Transverse colon (tissue), 4 donors: ENCODE results near the gene THAP4. TPM values are rescaled to one million over a fixed set of nuclear protein-coding genes. Genes with fewer than 3 reads are reported as not detected.

Experiments used
- DNase-seq: peaks from one replicate; pipeline ENCODE4 v3.0.0-alpha.2; 2019
- H3K27ac ChIP-seq, 4 donors: fragments of 200-600 bp; sonication (generic); 2 replicates each; pipeline ENCODE4 v1.5.1; 2016 to 2018; ENCODE audit warnings: inconsistent platforms in 4 of 4
- H3K27me3 ChIP-seq: fragments of 200-600 bp; sonication (generic); 2 replicates; pipeline ENCODE4 v1.5.1; 2017; ENCODE audit warnings: inconsistent platforms
- H3K36me3 ChIP-seq, 4 donors: fragments of 200-600 bp; sonication (generic); 2 replicates each; pipeline ENCODE4 v1.5.1; 2017 to 2019; ENCODE audit warnings: inconsistent platforms in 4 of 4
- H3K4me1 ChIP-seq, 4 donors: fragments of 200-600 bp; sonication (generic); 2 replicates each; pipeline ENCODE4 v1.5.1; 2017 to 2020; ENCODE audit warnings: inconsistent platforms in 4 of 4
- H3K4me3 ChIP-seq, 4 donors: fragments of 200-600 bp; sonication (generic); 1 replicate in 1 of 4; 2 replicates in 3 of 4; pipeline versions ENCODE4 v1.5.1 to v1.6.1; 2017 to 2019; ENCODE audit warnings: inconsistent platforms in 4 of 4
- H3K9me3 ChIP-seq, 2 donors: fragments of 200-600 bp; sonication (generic); 2 replicates each; pipeline ENCODE4 v1.5.1; 2017 to 2019; ENCODE audit warnings: inconsistent platforms in 2 of 2
- CTCF ChIP-seq, 5 experiments: fragments of 200-600 bp in 3 of 5; fragments of 450-650 bp in 2 of 5; sonication (generic) in 3 of 5; IDR thresholded peaks; 1 replicate in 2 of 5; 2 replicates in 3 of 5; pipeline ENCODE4 v1.5.1; 2016 to 2017; ENCODE audit warnings: antibody characterized with exemption in 5 of 5, inconsistent platforms in 3 of 5, mild to moderate bottlenecking in 2 of 5, moderate library complexity in 1 of 5
- EP300 ChIP-seq: sonication (generic); formaldehyde crosslinking; IDR thresholded peaks from one replicate; pipeline ENCODE4 v1.6.1; 2017; ENCODE audit warnings: antibody characterized with exemption, low read depth
- POLR2A ChIP-seq: fragments of 450-650 bp; IDR thresholded peaks from one replicate; pipeline ENCODE4 v1.6.1; 2016; ENCODE audit warnings: antibody characterized with exemption, mild to moderate bottlenecking, moderate library complexity
- POLR2AphosphoS5 ChIP-seq, 3 donors: sonication (generic); formaldehyde crosslinking; IDR thresholded peaks; one replicate each; pipeline ENCODE4 v1.6.1; 2016; ENCODE audit warnings: antibody characterized with exemption in 3 of 3
- WGBS, 2 donors: methylation state at CpG; one replicate each; pipeline ENCODE4 v1.1.5; 2018; ENCODE audit warnings: low coverage in 1 of 2; 5-methylcytosine and 5-hydroxymethylcytosine counted together
- in situ Hi-C, 4 donors: fragments of 200-750 bp; cut with MboI; loops; one replicate each; pipeline versions ENCODE4 v1.15.0 to v1.15.1; 2017; ENCODE audit warnings: low sequenced_read_pairs in 3 of 4, low pct_ligation_motif_present in 1 of 4, low pct_unique_long_range_greater_than_20kb in 1 of 4
- intact Hi-C: fragments of 100-400 bp; cut with DNase I; formaldehyde crosslinking; loops from one replicate; pipeline ENCODE4 v1.15.1; 2023; ENCODE audit warnings: low total_unique reads
- total RNA-seq, 4 donors: library from RNA; depleted of rRNA; stranded (reverse); fragments of >200 nt; gene quantifications; one replicate each; pipeline ENCODE4 v1.1.0, GENCODE V29; 2016

THAP4 gene
- total RNA-seq, 4 donors from 2014 or later, result 65.1 to 142 (median 82.8) TPM

- TF ChIP-seq CTCF (IDR thresholded peaks at IDR 0.05) (no peak), POLR2AphosphoS5 (IDR thresholded peaks at IDR 0.05) (no peak), EP300 (no peak), POLR2A (no peak)
- peaks cover 0 to 6% (median 0%) of the 10 kb centered on the region in 4 donors for H3K36me3 ChIP-seq
- peaks cover 0 to 10% (median 2%) of the 10 kb centered on the region in 4 donors for H3K4me1 ChIP-seq
- 95% methylated on average over 10 of the region's 17 CpGs; no CpG with 5 or more reads in 1 of the 2 donors for WGBS, 2 donors
- H3K4me3 ChIP-seq, result no peak overlapping the region
- no peaks in the 10 kb centered on the region for H3K27me3 ChIP-seq
- intact Hi-C loops (no loop called here), in situ Hi-C loops (no loop called here)
- no peaks in the 10 kb centered on the region for H3K9me3 ChIP-seq
- no peak for DNase-seq
- H3K27ac ChIP-seq, result no peak overlapping the region
Measured at GRCh38 chr2:241676665-241677064, 39.7 kb upstream of the THAP4 start.

- Histone ChIP-seq H3K27ac (no peak overlapping the region), H3K27me3 (no peaks in the 10 kb centered on the region), H3K9me3 (no peaks in the 10 kb centered on the region), H3K4me3 (no peak overlapping the region), H3K36me3 (peaks cover 0 to 6% (median 0%) of the 10 kb centered on the region in 4 donors), H3K4me1 (peaks cover 0 to 4% (median 0%) of the 10 kb centered on the region in 4 donors)
- TF ChIP-seq CTCF (IDR thresholded peaks at IDR 0.05) (no peak), POLR2AphosphoS5 (IDR thresholded peaks at IDR 0.05) (no peak)
- intact Hi-C loops (no loop called here), in situ Hi-C loops (no loop called here)
- WGBS, 2 donors, result 89% methylated on average over 17 of the region's 17 CpGs; no CpG with 5 or more reads in 1 of the 2 donors
- no peak for DNase-seq
Measured at GRCh38 chr2:241675885-241676284, 38.9 kb upstream of the THAP4 start.

GRCh38 chr2:241673797-241674725 is 37.1 kb upstream of the THAP4 start:
- in situ Hi-C loops, result no loop called here
- intact Hi-C loops, result no loop called here
- WGBS, 2 donors, result 75 to 84% methylated on average over 2 to 21 of the region's 21 CpGs
- Histone ChIP-seq H3K9me3 (no peaks in the 10 kb centered on the region), H3K4me3 (no peak overlapping the region), H3K27me3 (no peaks in the 10 kb centered on the region), H3K36me3 (peaks cover 0 to 6% (median 0%) of the 10 kb centered on the region in 4 donors), H3K27ac (no peak overlapping the region), H3K4me1 (no peaks in the 10 kb centered on the region)
- no peak for TF ChIP-seq POLR2AphosphoS5 (IDR thresholded peaks at IDR 0.05)
- TF ChIP-seq POLR2A, result no peak
- no peak for TF ChIP-seq CTCF (IDR thresholded peaks at IDR 0.05)
- no peak for TF ChIP-seq EP300
- no peak for DNase-seq

GRCh38 chr2:241673189-241673663 is 36.3 kb upstream of the THAP4 start:
- WGBS, 2 donors, result 74 to 94% methylated on average over 4 to 18 of the region's 18 CpGs
- DNase-seq, result no peak
- intact Hi-C loops (no loop called here), in situ Hi-C loops (no loop called here)
- Histone ChIP-seq H3K36me3 (peaks cover 0 to 10% (median under 1%) of the 10 kb centered on the region in 4 donors), H3K4me3 (no peak overlapping the region), H3K9me3 (no peaks in the 10 kb centered on the region), H3K27me3 (no peaks in the 10 kb centered on the region), H3K27ac (no peak overlapping the region), H3K4me1 (no peaks in the 10 kb centered on the region)
- TF ChIP-seq POLR2A (no peak), POLR2AphosphoS5 (IDR thresholded peaks at IDR 0.05) (no peak)
